GM10248 (cell line): ENCODE results near the gene NECAB2.

ENCODE experiments used
- CTCF ChIA-PET: fragments of 300-600 bp; sonication (Branson Sonifier 250); formaldehyde crosslinking; extraction: SDS; loops from one replicate; lab custom pipeline; 2021; ENCODE audit warnings: antibody characterized with exemption; lab: Yijun Ruan, JAX
- POLR2A ChIA-PET: fragments of 350-650 bp; sonication (Branson Sonifier 250); formaldehyde crosslinking; extraction: SDS; loops from one replicate; lab custom pipeline; 2020; ENCODE audit warnings: antibody characterized with exemption; lab: Yijun Ruan, JAX
- DNase-seq: peaks from one replicate; pipeline ENCODE4 v3.0.0; 2012; ENCODE audit errors: extremely low spot score
- TF ChIP-seq, protein P1 (sequence below): IDR thresholded peaks from 2 replicates; pipeline ENCODE4 v1.5.1; 2012; ENCODE audit warnings: mild to moderate bottlenecking, low read depth; ENCODE audit errors: extremely low read depth, missing control alignments, control extremely low read depth

Gene NECAB2

GRCh38 chr16:83965444-83966152, 2.4 kb upstream of the NECAB2 start:
- POLR2A ChIA-PET: interaction anchor here (0.6 kb wide), 1 partner anchor 966 kb away, joined by 6 read pairs; no protein-coding TSS in a partner anchor
- no peak for DNase-seq
- TF ChIP-seq, protein P1, sequence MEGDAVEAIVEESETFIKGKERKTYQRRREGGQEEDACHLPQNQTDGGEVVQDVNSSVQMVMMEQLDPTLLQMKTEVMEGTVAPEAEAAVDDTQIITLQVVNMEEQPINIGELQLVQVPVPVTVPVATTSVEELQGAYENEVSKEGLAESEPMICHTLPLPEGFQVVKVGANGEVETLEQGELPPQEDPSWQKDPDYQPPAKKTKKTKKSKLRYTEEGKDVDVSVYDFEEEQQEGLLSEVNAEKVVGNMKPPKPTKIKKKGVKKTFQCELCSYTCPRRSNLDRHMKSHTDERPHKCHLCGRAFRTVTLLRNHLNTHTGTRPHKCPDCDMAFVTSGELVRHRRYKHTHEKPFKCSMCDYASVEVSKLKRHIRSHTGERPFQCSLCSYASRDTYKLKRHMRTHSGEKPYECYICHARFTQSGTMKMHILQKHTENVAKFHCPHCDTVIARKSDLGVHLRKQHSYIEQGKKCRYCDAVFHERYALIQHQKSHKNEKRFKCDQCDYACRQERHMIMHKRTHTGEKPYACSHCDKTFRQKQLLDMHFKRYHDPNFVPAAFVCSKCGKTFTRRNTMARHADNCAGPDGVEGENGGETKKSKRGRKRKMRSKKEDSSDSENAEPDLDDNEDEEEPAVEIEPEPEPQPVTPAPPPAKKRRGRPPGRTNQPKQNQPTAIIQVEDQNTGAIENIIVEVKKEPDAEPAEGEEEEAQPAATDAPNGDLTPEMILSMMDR: no peak
- CTCF ChIA-PET: interaction anchor here (0.8 to 3.4 kb wide), 3 partner anchors 12 to 221 kb away, joined by 4 to 11 read pairs (median 4); partner anchors contain the start of genes OSGIN1 and TAF1C

DNA sequence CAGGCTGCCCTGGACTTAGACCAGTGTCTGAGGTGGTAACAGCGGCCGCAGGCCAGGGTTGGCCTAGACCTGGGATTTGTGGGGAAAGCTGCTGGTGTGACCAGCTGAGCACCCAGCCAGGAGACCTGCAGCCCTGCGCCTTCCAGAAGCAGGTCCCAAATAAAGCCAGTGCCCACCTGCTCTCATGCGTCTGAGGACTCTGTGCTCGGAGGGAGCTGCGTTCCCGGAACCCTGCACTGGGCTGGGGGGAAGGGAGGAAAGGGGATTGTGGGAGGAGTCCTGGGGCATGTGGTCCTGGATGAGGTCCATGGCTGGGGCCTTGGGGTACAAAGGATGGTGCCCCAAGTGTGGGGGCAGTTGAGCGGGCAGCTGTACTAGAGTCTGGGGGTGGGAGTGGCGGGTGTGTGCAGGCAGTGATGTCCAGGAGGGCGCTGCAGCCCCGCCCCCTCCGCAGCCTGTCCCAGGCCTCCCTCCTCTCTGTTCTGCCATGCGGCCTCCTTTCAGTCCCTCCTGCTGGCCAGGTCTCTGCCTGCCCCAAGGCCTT, 1.8 kb upstream of the NECAB2 start:
- ChIA-PET CTCF (interaction anchor here (0.8 to 3.4 kb wide), 3 partner anchors 10 to 221 kb away, joined by 4 to 11 read pairs (median 5); partner anchors contain the start of genes OSGIN1 and TAF1C), POLR2A (no interaction called here)
- no peak for DNase-seq
- TF ChIP-seq, protein P1: no peak

- ChIA-PET POLR2A (no interaction called here), CTCF (interaction anchor here (1.3 to 3.4 kb wide), 2 partner anchors 11 to 220 kb away, joined by 5 to 11 read pairs; partner anchors contain the start of gene TAF1C)
- TF ChIP-seq, protein P1: no peak
- no peak for DNase-seq
These were observed 953 bp upstream of the NECAB2 start for GRCh38 chr16:83967091-83967490.

- TF ChIP-seq, protein P1: no peak
- CTCF ChIA-PET: no interaction called here
- POLR2A ChIA-PET: no interaction called here
- no peak for DNase-seq
These were observed 335 bp downstream of the NECAB2 start for GRCh38 chr16:83968306-83968851.

GRCh38 chr16:83968891-83969649, 1.0 kb downstream of the NECAB2 start:
- POLR2A ChIA-PET: no interaction called here
- DNase-seq: no peak
- TF ChIP-seq, protein P1: no peak
- CTCF ChIA-PET: interaction anchor here (1.1 to 1.8 kb wide), 3 partner anchors 8 to 97 kb away, joined by 3 to 5 read pairs (median 4); partner anchors contain the start of gene OSGIN1

DNA sequence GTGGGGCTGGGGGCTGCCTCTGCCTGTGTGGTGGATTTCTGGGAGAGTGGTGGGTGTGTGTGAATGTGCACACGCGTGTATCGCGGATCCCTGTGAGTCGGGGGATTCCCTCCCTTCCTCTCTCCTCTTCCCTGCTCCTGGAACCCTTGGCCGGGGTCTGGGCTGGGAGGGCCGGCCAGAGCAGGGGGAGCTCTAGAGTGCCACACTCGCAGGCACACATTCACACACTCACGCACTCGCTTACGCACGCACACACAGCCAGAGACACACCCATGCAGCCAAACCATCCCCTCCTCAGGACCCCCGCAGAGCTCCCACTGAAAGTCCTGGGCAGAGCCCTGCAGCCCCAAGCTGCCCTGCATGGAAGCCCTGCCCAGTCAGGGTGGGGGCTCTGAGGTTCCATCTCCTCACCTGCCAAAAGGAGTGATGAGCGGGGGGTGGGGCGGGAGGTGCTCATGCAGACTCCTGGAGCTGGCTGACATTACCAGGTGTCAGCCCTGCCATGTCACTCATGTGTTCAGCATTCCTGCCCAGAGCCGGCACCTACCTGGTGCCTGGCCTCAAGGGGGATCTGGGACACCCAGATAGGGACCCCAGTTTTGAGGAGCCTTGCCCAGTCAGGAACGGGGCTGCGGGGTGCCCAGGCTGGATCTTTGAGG, 1.9 kb downstream of the NECAB2 start:
- no peak for DNase-seq
- TF ChIP-seq, protein P1: no peak
- POLR2A ChIA-PET: no interaction called here
- CTCF ChIA-PET: interaction anchor here (1.1 to 1.8 kb wide), 3 partner anchors 9 to 96 kb away, joined by 3 to 5 read pairs (median 4); partner anchors contain the start of gene OSGIN1
